A549 (cell line): ENCODE results near the gene HRH2.

Experiments
- BHLHE40 ChIP-seq: IDR thresholded peaks from 2 replicates; pipeline ENCODE4 v1.6.1; 2012; ENCODE audit warnings: low read depth, low read length, inconsistent platforms
- CHD2 ChIP-seq: fragments of 150-350 bp; IDR thresholded peaks from 2 replicates; pipeline ENCODE4 v1.6.1; 2014; ENCODE audit warnings: low read length; ENCODE audit not compliant: partially characterized antibody
- EHMT2 ChIP-seq: fragments of 200-600 bp; sonication (generic); IDR thresholded peaks from 2 replicates; pipeline ENCODE4 v1.6.1; 2016; ENCODE audit warnings: antibody characterized with exemption, low read depth, mild to moderate bottlenecking, moderate library complexity
- EP300 ChIP-seq, 2 experiments: fragments of >200 bp; sonication (Bioruptor Twin); formaldehyde crosslinking; IDR thresholded peaks; 2 replicates in 1 of 2; 3 replicates in 1 of 2; pipeline ENCODE4 v1.6.1; 2016 to 2017
- ESRRA ChIP-seq: fragments of 150-350 bp; IDR thresholded peaks from 2 replicates; pipeline ENCODE4 v1.6.1; 2014; ENCODE audit warnings: mild to moderate bottlenecking, low read length, borderline replicate concordance
- JUN ChIP-seq, 2 experiments: fragments of >200 bp; sonication (Bioruptor Twin); formaldehyde crosslinking; IDR thresholded peaks; 2 replicates in 1 of 2; 3 replicates in 1 of 2; pipeline ENCODE4 v1.6.1; 2016 to 2017
- MAZ ChIP-seq: fragments of 150-350 bp; IDR thresholded peaks from 2 replicates; pipeline ENCODE4 v1.6.1; 2014; ENCODE audit warnings: antibody characterized with exemption, low read depth, low read length, borderline replicate concordance
- POLR2A ChIP-seq: IDR thresholded peaks from 2 replicates; pipeline ENCODE4 v1.6.1; 2012; ENCODE audit warnings: mild to moderate bottlenecking, low read length
- REST ChIP-seq: fragments of 200-600 bp; sonication (generic); IDR thresholded peaks from 2 replicates; pipeline ENCODE4 v1.6.1; 2016; ENCODE audit warnings: antibody characterized with exemption, mild to moderate bottlenecking, moderate library complexity
- SMC3 ChIP-seq: fragments of >200 bp; sonication (Bioruptor Twin); formaldehyde crosslinking; IDR thresholded peaks from 3 replicates; pipeline ENCODE4 v1.6.1; 2018; ENCODE audit warnings: inconsistent platforms
- TP53 ChIP-seq: fragments of 250-450 bp; sonication (Bioruptor Pico); IDR thresholded peaks from 2 replicates; pipeline ENCODE4 v1.5.0; 2021; ENCODE audit warnings: mild to moderate bottlenecking, moderate library complexity
- USF2 ChIP-seq: fragments of 450-650 bp; IDR thresholded peaks from 2 replicates; pipeline ENCODE4 v1.6.1; 2014; ENCODE audit warnings: antibody characterized with exemption
- TF ChIP-seq, protein P1 (sequence below): fragments of >200 bp; sonication (Bioruptor Twin); formaldehyde crosslinking; IDR thresholded peaks from 3 replicates; pipeline ENCODE4 v1.5.1; 2016
- TF ChIP-seq, protein P2 (sequence below): IDR thresholded peaks from 2 replicates; pipeline ENCODE4 v1.6.1; 2012

- TF ChIP-seq SMC3 (no peak), JUN (IDR thresholded peaks at IDR 0.05) (no peak), ESRRA (no peak), POLR2A (no peak), TP53 (CRISPR knock-in tag) (no peak), EHMT2 (no peak), EP300 (IDR thresholded peaks at IDR 0.05) (no peak), REST (no peak), USF2 (no peak), MAZ (no peak), BHLHE40 (no peak), CHD2 (no peak)
- TF ChIP-seq, protein P1, sequence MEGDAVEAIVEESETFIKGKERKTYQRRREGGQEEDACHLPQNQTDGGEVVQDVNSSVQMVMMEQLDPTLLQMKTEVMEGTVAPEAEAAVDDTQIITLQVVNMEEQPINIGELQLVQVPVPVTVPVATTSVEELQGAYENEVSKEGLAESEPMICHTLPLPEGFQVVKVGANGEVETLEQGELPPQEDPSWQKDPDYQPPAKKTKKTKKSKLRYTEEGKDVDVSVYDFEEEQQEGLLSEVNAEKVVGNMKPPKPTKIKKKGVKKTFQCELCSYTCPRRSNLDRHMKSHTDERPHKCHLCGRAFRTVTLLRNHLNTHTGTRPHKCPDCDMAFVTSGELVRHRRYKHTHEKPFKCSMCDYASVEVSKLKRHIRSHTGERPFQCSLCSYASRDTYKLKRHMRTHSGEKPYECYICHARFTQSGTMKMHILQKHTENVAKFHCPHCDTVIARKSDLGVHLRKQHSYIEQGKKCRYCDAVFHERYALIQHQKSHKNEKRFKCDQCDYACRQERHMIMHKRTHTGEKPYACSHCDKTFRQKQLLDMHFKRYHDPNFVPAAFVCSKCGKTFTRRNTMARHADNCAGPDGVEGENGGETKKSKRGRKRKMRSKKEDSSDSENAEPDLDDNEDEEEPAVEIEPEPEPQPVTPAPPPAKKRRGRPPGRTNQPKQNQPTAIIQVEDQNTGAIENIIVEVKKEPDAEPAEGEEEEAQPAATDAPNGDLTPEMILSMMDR = no peak
- TF ChIP-seq, protein P2, sequence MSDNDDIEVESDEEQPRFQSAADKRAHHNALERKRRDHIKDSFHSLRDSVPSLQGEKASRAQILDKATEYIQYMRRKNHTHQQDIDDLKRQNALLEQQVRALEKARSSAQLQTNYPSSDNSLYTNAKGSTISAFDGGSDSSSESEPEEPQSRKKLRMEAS = no peak
Measured at GRCh38 chr5:175728885-175729828, 71.3 kb downstream of the HRH2 start.
